NCI-H82 treated with DMSO at 0.1 percent for 48 hours (cell line): ENCODE measurements around the gene APH1B.
"Not testable (repeated sequence)": the region's sequence is repeated elsewhere in the genome, so short reads cannot be mapped to it uniquely, and the experiment has no call there.

Experiments used
- DNase-seq: peaks from one replicate; lab custom pipeline; 2025; ENCODE audit not compliant: unreplicated experiment; lab: John Stamatoyannopoulos, UW

Gene APH1B

DNA sequence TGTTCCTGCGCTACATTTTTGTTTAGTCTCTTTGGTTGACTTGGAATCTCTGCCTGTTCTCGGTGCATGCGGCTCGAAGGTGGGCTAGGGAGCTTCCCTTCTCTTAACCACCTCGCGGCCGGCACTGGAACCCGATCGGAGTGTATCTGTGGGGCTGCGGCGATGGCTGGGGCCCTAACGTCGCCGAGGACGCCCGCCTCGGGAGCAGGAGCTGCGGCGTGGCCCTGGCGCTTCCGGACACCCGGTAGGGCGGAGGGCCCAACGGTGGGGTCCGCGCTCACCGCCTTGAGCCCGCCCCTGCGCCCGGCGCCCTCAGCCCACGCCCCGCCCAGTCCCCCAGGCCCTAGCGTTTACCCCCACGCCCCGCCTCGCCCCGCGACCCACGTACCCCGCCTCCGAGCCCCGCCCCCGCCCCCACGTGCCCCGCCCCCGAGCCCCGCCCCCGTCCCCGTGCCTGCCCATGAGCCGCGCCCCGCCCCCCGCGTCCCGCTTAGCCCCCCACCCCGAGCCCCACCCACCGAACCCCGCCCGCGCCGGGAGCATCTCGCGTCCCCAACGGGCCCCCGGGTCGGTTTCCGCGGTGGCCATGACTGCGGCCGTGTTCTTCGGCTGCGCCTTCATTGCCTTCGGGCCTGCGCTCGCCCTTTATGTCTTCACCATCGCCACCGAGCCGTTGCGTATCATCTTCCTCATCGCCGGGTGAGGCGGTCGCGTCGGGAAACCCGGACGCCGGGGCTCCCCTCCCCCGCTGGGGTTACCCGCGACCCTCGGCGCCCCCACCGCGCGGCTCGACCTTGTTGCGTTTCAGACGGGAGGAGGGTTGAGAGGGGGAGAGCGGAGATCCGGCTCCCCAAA, at the start of gene APH1B:
TSS of gene APH1B (plus strand) at position 568 of the 855 bp plus-strand sequence. CDS start at position 587, 19 bp downstream.
- peak; percentile 39 for DNase-seq

DNA sequence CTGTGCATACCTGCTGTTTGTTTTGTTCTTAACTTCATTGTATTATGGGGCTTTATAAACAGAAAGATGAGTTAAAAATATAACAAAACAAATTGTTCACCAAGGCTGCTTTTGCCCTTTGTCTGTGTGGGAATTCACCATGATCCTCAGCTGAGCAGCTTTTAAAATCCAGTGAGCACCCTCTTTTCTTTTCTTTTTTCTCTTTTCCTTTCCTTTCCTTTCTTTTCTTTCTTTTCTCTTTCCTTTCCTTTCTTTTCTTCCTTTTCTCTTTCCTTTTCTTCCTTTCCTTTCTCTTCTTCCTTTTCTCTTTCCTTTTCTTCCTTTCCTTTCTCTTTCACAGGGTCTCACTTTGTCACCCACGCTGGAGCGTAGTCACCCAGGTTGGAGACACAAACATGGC, 49.7 kb upstream of the APH1B start:
- no peak for DNase-seq

GRCh38 chr15:63231206-63231605, 46.2 kb upstream of the APH1B start:
- no peak for DNase-seq

GRCh38 chr15:63231706-63232105, 45.7 kb upstream of the APH1B start:
- DNase-seq, result peak; percentile 17

GRCh38 chr15:63232405-63232804, 45.0 kb upstream of the APH1B start:
- DNase-seq, result no peak

- DNase-seq, result no peak
Measured at GRCh38 chr15:63232943-63233342, 44.5 kb upstream of the APH1B start.

DNA sequence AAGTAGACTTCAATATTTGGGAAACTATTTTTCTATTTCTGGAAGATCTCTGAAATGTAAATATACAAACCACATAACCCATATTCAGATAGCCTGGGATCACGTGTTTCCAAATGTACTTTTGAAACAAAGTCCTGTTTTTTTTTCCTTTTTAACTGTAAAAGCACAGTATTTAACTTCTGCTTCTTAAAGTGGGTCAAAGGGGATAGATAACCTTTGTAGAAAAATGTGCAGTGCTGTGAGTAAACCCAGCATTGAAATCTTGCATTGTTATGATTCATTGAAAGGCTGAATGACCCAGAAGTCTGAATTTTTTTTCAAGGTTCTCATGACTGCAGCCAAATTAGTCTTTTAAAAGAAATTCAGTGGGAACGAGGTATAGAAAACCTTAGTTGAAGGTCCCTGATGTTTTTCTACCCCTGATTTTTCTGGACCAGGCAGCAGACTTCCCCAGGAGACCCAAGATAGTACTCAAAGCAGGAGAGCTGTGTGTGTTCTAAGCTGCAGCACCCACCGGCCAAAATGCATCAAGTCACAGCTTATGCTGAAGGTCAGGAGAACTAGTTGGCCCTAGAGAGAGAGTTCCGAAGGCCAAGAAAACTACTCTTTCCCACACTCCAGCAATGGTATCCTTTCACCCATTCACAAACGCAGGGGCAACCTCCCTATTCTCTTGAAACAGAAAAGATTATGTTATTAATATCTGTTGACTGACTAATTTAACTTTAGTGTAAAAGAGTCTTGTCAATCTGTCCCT, 43.6 kb upstream of the APH1B start:
- DNase-seq, result no peak

GRCh38 chr15:63234451-63234870, 42.9 kb upstream of the APH1B start:
- no peak for DNase-seq

DNA sequence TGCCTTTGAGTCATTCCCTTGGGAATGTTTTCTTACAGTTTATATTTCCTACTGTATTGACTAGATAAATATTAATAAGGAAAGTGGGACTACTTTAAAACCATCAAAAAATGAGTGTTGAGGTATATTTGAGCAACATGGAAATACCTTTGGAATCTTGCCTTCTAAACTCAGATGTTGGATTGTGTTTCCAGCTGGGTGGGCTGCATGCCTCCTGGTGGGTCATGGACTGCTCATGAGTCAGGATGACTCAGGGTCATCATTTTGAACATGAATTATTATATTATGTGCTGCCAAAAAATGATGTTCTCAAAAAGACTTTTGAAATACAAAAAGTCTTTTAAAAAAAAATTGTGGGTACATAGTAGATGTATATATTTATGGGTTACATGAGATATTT, 41.1 kb upstream of the APH1B start:
- DNase-seq, result no peak

DNA sequence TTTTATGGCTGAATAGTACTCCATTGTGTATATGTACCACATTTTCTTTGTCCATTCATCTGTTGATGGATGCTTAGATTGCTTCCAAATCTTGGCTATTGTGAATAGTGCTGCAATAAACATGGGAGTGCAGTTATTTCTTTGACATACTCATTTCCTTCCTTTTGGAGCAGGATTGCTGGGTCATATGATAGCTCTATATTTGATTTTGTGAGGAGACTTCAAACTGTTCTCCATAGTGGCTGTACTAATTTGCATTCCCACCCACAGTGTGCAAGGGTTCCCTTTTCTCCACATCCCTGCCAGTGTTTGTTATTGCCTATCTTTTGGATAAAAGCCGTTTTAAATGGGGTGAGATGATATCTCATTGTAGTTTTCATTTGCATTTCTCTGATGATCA, 40.3 kb upstream of the APH1B start:
- DNase-seq, result not testable (repeated sequence)

- DNase-seq, result peak; percentile 36
Measured at GRCh38 chr15:63238171-63238570, 39.2 kb upstream of the APH1B start.

DNA sequence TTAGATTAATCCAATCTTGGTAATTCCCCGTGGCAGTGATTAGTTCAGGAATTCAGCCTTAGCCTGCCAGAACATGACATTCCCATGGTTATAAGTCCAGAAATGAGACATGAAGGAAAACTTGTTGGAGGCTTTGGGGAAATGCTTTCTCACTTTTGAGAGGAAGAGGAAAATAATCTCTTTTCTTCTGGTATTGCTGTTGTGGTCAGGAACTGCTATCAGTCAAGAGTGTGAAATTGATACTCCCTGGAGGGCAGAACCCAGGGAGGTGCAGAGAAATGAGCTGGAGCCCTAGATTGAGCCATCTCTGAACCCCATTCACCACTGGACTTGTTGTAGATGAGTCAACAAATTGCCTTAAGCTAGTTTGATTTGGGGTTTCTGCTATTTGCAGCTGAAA, 38.6 kb upstream of the APH1B start:
- DNase-seq, result peak; percentile 75

- DNase-seq, result no peak
Measured at GRCh38 chr15:63240109-63240508, 37.3 kb upstream of the APH1B start.

DNA sequence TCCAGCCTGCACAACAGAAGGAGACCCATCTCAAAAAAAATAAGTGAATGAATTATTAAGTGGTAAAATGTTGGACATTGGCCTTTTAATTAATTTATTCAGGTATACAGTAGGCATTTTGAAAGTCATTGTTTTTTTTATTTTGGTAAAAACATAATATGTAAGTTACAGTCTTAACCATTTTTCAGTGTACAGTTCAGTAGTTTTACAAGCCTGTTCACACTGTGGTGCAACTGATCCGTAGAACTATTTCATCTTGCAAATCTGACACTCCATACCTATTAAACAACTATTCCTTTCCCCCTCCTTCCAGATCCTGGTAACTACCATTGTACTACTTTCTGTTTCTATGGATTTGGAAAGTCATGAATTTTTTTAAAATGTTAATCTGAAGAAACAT, 36.1 kb upstream of the APH1B start:
- DNase-seq, result no peak

DNA sequence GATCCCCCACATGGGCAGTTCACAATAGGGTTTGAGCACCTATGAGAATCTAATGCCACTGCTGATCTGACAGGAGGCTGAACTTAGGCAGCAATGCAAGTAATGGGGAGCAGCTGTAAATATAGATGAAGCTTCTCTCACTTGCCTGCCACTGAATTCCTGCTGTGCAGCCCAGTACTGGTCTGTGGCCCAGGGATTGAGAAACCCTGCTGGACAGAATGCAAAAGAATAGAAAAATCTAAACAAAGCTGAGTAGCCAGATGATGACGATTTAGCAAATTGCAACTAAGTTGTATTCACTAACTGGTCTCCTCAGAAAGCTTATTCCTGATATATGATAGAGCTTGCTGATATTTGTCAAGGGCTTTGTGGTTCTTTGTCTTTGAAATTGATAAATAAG, 34.3 kb upstream of the APH1B start:
- no peak for DNase-seq

- no peak for DNase-seq
Measured at GRCh38 chr15:63243776-63244175, 33.6 kb upstream of the APH1B start.

GRCh38 chr15:63244399-63244798, 33.0 kb upstream of the APH1B start:
- no peak for DNase-seq

DNA sequence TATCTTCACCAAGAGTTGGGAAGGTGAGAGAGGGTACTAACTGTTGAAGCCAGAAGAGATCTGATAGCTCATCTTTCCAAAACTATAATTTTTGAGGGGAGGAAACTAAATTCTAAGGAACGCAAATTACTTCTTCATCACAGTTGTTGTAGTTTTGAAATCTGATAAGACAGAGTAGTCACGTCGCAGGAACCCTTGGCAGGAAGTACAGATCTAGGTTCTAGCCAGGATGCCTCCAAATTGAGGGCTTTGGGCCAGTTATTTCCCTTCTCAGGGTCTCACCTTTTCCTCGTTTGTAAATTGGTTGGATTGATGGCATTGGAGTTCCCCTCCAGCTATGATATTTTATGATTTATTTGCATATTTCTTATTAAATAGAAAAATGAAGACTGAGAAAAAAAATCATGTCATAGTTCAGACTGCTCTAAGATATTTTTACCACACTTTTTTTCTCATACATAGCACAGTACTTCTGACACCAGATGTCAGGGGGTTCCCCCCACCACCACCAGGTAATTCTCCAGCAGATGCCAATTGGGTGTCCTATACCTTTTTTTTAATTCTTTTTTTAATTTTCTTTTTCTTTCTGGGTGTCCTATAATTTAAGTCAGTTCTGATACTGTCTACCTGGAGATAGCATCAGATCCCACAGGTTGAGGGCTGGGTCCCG, 32.3 kb upstream of the APH1B start:
- no peak for DNase-seq

GRCh38 chr15:63246691-63247469, 30.5 kb upstream of the APH1B start:
- DNase-seq, result peak; percentile 32

GRCh38 chr15:63250312-63250965, 27.0 kb upstream of the APH1B start:
- no peak for DNase-seq
